M059J (cell line): ENCODE results near the gene SEPTIN8. TPM values are rescaled to one million over a fixed set of nuclear protein-coding genes. Genes with fewer than 3 reads are reported as not detected.

Experiments used
- DNase-seq: peaks from one replicate; pipeline ENCODE4 v3.0.0-alpha.2; 2012; ENCODE audit warnings: low read depth
- total RNA-seq: library from RNA; depleted of rRNA; stranded (reverse); fragments of >200 nt; shearing (Covaris generic); gene quantifications from 2 replicates; pipeline ENCODE4 v1.2.3, GENCODE V29; 2014

SEPTIN8 gene
- total RNA-seq, 1 experiment from 2014 or later, result 41.7 TPM

- no peak for DNase-seq
Measured at GRCh38 chr5:132749506-132749905, 27.5 kb downstream of the SEPTIN8 start.

DNA sequence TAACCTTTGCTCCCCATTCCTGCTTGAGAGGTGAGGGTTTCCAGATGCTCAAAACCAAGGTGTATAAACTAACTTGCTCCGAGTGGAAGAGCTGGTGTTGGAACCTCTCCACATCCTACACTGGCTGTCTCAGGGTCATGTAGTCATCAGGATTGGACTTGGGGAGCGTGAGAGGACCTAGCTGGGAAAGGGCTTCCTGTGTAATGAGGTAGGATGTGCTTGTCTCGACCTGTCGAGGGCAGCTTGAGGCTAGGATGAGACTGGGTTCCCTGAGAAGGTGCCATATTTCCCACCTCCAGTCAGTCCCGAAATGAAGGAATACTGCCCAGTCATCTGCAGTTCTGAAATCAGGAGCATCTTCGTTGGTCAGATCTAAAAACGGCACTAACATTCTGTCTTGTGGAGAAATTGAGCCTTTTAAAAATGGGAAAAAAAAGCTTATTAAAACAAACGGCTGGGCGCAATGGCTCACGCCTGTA, 28.5 kb downstream of the SEPTIN8 start:
- DNase-seq, result no peak

DNA sequence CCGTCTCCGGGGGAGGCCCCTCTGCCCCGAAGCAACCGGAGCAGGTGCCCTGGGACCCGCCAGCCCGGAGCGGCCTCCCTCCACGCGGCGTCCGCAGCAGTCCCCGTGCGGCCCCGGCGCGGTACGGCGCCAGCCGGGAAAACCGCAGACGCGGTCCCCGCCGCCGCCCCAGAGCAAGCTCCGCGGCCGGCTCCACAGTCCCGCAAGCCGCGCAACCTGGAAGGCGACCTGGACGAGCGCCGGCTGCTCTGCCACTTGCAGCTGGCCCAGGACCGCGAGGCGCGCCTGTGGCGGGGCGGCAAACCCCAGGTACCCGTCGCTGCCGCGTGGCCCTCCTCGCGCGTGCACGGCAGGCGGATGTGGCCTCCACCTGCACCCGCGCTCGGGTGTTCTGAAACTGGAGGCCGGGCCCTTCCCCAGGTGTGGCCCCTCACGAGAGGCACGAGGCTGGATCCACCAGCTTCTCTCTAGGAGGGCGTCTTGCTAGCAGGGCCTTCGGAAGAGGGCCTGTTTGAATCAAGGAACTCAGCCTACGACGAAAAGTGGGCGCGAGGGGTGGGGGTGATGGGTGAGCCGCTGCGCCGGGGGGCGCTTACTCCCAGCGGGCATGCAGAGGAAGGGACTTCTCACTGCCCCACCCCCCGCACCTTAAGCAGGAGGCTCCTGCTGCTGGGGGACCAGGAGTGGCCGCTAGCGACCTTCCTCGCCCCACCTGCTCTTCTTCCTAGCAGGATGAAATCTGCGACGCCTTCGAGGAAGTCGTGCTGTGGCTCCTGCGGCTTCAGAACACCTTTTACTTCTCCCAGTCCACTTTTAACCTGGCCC, 29.2 kb downstream of the SEPTIN8 start:
- no peak for DNase-seq

DNA sequence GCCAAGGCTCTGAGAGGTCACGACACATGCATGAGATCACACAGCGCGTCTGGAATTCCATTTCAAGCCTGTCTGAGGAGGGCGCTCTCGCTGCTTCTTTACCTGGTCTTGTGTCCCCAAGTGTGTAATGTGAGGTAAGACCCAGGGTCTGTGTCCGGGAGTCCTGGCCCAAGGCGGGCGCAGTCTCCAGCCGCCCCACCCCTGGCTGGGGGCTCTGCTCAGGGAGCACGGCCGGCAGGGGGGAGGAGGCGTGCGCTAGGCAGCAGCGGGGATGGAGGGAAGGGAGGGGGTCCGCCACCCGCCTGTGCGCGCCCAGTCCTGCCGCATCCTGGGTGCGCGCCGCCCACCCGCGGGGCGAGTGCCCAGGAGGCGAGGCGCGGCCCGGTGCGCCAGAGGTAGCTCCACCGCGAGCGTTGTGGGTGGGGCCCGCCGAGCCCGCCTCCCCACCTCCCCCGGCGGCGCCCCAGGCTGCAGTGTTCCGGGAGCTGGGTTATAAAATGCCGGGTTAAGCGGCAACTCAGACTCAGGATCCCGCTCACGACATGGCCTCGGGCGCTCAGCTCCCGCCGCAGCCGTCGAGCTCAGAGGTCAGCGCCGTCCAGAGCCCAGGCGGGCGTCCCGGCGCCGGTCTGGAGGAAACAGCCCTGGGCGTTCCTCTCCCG, 30.0 kb downstream of the SEPTIN8 start, which contains the start of gene CCNI2:
TSS of gene CCNI2 (plus strand) at position 473 of the 662 bp plus-strand sequence. CDS start at position 543, 70 bp downstream.
- peak; percentile 28 for DNase-seq

DNA sequence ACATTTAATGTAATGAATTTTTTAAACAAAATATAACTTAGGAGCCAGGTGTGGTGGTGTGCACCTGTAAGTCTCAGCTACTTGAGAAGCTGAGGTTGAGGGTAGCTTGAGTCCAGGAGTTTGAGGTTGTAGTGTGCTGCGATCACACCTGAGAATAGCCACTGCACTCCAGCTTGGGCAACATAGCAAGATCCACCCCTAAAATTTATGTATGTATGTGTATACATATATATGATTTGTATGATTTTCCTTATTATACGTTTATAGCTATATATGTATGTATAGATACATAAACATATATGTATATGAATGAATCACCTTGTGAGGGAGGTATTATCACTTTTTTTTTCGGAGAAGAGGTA, 30.5 kb downstream of the SEPTIN8 start:
- no peak for DNase-seq

DNA sequence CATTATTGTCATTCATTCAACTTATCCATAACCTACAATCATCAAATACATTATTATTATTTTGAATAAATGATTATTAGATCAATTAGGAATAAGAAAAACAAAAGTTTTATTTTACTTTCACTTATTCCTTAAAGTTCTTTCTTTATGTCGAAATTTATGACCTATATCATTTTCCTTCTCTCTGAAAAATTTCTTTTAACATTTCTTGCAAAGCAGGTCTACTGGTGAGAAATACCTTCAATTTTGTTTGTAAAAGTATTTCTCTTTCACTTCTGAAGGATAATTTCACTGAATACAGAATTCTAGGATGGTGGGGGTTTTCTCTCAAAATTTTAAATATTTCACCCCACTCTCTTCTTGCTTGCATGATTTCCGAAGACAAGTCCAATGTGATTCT, 32.4 kb downstream of the SEPTIN8 start:
- no peak for DNase-seq

GRCh38 chr5:132742626-132743025, 34.4 kb downstream of the SEPTIN8 start:
- DNase-seq, result no peak

GRCh38 chr5:132742158-132742557, 34.9 kb downstream of the SEPTIN8 start:
- no peak for DNase-seq

- no peak for DNase-seq
Measured at GRCh38 chr5:132739232-132739631, 37.8 kb downstream of the SEPTIN8 start.

DNA sequence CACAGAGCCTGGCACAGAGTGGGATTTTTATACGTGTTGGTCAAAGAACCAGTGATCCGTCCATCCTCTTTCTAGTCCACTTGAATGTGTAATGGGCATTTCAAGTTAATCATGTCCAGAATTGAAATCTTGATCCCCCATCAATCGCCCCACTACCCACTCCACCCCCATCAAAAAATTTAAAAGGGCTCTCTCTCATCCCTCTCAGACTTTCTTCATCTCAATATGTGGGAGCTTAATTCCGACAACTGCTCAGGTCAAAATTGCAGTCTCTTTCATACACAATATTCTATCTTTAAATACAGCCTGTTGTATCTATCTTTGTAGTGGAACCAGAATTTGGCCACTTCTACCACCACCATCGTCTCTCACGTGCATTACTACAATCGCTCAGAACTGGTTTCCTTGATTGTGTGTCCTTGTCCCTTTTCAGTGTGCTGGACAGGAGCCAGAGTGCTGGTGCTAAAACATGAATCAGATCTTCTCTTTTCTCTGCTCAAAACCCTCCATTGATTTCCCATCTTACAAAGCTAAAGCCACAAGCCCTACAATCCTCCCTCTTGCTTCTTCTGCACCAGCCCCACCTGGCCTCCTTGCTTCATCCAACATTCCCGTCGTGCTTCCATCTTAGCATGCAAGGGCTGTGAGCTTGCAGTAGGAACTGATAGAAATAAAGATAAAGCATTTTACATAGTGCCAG, 38.9 kb downstream of the SEPTIN8 start:
- peak; percentile 4 for DNase-seq

- DNase-seq, result peak; percentile 96
Measured at GRCh38 chr5:132736853-132737833, 39.9 kb downstream of the SEPTIN8 start, which contains the start of gene KIF3A. Gene KIF3A (minus strand): TSS chr5:132737546. CDS start chr5:132737419, 127 bp downstream.

GRCh38 chr5:132734687-132735086, 42.4 kb downstream of the SEPTIN8 start:
- no peak for DNase-seq

- DNase-seq, result no peak
Measured at GRCh38 chr5:132733499-132734148, 43.4 kb downstream of the SEPTIN8 start.

GRCh38 chr5:132729896-132730295, 47.1 kb downstream of the SEPTIN8 start:
- DNase-seq, result no peak

DNA sequence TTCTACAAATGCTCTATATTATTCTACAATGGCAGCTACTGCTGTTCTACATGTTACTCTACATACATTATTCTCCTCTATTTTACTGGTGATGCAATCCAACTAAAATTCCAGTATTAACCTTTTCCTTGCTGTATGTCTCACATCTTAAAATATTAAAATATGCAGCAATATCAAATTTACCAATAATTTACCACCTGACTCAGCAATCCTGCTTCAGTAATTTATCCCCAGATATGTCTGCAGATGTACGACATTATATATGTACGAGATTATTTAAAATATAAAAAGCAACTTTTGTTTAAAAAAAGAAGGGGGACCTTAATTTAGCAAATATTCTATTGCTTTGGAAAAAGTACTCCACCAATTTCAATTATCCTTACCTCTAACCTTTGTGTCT, 51.3 kb downstream of the SEPTIN8 start:
- DNase-seq, result no peak

- DNase-seq, result no peak
Measured at GRCh38 chr5:132718544-132719312, 58.3 kb downstream of the SEPTIN8 start.

DNA sequence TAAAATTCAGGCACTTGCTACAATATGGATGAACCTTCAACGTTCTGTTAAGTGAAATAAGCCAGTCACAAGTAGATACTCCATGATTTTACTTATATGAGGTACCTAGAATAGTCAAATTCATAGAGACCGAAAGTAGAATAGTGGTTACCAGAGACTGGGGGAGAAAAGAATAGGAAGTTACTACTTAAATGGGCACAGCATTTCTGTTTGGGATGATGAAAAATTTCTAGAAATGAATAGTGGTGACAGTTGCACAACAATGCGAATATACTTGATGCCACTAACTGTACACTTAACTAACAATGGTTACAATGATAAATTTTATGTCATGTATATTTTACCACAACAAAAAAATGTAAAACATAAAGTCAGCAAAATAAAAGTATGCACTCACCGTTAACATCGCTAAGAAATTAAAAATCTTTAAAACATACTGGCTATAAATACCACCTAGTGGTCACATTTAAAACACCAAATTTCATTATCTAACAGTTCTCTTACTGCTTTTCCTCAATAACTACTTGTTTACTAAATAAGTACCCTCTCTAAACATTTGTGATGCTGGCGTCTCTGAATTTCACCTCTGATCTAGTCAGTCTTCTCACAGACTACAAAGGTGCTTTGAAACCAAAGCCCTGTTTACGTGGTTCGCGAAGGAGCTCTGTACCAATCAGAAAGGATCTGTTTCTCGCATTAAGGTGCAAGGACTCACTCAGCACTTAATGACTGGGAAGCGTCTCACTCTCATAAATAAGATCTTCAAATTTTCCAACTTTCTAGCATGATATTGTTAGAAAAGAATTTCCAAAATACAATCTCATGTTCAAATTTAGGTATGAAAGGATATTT, 62.4 kb downstream of the SEPTIN8 start:
- DNase-seq, result peak; percentile 2

DNA sequence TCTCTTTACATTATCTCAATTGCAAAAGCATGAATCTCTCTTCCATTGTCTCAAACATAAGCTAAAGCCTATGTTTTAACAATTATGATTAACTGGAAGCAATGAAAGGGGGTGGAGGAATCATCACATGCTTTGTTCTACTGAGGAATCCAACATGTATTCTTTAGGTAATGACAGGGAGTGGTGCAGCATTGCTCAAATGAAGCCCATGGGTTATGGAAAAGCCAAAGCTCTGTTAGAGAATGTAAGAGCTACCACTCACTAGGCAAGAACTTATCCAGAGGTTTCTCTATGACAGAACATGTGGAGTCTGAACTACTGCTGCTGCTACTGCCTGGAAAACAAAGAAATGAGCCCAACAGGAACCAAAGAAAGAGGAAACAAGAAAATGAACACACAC, 68.4 kb downstream of the SEPTIN8 start:
- DNase-seq, result no peak

- DNase-seq, result peak; percentile 52
Measured at GRCh38 chr5:132704875-132705274, 72.2 kb downstream of the SEPTIN8 start.
